Choroid plexus epithelial cell (primary cell): ENCODE data around the gene HMGN4.

ENCODE experiments used
- DNase-seq: peaks from one replicate; pipeline ENCODE4 v3.0.0-alpha.2; 2010; ENCODE audit warnings: low read depth
- H3K4me3 ChIP-seq: 2 replicates; pipeline ENCODE4 v1.5.1; 2011; ENCODE audit warnings: low read depth, mild to moderate bottlenecking, control low read depth, low read length, moderate library complexity
- TF ChIP-seq, protein P1 (sequence below): conservative IDR thresholded peaks from 2 replicates; pipeline ENCODE4 v1.5.1; 2011; ENCODE audit warnings: low read depth, mild to moderate bottlenecking, control low read depth, inconsistent platforms, low read length, moderate library complexity

HMGN4 gene

DNA sequence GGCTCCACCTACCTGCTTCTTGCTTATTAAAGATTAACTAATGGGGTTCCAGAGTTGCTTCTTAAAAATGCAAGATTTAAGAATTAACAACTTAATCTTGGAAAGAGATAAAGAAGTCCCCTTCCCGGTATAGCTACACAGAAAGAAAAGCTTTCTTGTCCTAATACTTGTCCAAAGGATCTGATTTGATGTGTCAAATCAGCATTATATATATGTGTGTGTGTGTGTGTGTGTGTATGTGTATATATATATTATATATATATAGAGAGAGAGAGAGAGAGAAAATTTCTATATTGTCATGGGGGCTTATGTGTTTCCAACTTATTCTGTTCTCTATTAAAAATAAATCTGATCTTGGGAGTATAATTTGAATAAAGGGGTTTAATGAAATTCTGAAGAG lies 4.6 kb upstream of the HMGN4 start:
- H3K4me3 ChIP-seq = peak overlapping the region; percentile 74
- TF ChIP-seq, protein P1, sequence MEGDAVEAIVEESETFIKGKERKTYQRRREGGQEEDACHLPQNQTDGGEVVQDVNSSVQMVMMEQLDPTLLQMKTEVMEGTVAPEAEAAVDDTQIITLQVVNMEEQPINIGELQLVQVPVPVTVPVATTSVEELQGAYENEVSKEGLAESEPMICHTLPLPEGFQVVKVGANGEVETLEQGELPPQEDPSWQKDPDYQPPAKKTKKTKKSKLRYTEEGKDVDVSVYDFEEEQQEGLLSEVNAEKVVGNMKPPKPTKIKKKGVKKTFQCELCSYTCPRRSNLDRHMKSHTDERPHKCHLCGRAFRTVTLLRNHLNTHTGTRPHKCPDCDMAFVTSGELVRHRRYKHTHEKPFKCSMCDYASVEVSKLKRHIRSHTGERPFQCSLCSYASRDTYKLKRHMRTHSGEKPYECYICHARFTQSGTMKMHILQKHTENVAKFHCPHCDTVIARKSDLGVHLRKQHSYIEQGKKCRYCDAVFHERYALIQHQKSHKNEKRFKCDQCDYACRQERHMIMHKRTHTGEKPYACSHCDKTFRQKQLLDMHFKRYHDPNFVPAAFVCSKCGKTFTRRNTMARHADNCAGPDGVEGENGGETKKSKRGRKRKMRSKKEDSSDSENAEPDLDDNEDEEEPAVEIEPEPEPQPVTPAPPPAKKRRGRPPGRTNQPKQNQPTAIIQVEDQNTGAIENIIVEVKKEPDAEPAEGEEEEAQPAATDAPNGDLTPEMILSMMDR = no peak
- DNase-seq = no peak

DNA sequence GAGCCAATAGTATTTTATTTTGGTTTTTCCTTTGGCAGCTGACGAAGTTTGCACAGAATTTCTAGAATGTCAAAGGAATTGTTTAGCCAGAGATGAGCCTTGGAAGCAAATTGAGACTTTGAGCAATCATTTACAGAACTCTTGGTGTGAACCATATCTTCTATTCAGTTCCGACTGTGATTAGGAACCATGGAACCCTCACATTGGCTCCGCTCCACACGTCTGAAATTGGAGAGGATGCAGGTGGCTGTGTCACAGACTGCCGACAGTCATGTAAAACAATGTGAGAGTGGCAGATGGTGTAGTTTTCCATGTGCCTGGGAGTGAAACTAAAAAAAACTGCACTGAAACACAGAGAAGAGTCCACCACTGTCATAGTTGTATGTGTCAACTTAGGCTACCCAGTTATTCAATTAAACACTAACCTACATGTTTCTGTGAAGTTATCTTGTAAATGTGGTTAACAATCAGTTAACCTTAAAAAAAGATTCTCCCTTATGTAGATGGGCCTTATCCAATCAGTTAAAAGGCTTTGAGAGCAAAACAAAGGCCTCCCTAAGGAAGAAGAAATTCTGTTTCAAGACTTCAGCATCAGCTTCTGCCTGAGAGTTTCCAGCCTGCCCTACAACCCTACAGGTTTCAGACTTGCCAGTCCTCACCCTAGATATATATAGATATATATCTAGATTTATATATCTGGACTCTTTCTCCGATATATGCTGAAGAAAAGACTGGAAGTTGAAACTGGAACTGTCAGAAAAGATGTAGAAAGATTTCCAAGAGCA lies 3.3 kb upstream of the HMGN4 start:
- no peak for DNase-seq
- TF ChIP-seq, protein P1 = no peak
- no peak overlapping the region for H3K4me3 ChIP-seq

DNA sequence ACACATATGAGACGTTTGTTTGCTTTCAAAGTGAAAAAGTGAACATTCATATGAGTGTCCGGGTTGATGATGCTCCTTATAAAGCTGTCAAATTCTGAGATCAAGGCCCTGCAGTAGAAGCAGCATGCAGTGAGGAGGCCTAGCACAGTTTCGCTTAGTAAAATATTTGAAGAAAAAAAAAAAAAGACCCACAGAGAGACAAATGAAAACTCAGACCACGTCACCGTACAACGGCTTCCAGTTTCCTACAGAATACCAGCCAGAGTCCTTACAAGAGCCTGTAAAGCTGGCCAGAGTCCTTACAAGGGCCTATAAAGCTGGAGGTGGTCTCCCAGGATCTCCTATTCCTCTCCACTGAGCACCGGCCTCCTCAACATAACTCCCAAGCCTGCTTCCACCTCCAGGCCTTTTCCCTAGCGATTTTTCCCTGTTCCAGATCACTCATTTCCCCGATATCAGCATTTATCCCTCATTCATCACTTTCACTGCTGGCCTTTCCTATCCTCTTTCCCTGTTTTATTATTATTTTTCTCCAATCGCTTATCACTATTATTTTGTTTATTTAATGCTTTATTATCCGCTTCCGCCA lies 1.5 kb upstream of the HMGN4 start:
- peak; percentile 84 for DNase-seq
- TF ChIP-seq, protein P1 = no peak
- peak overlapping the region; percentile 83 for H3K4me3 ChIP-seq

DNA sequence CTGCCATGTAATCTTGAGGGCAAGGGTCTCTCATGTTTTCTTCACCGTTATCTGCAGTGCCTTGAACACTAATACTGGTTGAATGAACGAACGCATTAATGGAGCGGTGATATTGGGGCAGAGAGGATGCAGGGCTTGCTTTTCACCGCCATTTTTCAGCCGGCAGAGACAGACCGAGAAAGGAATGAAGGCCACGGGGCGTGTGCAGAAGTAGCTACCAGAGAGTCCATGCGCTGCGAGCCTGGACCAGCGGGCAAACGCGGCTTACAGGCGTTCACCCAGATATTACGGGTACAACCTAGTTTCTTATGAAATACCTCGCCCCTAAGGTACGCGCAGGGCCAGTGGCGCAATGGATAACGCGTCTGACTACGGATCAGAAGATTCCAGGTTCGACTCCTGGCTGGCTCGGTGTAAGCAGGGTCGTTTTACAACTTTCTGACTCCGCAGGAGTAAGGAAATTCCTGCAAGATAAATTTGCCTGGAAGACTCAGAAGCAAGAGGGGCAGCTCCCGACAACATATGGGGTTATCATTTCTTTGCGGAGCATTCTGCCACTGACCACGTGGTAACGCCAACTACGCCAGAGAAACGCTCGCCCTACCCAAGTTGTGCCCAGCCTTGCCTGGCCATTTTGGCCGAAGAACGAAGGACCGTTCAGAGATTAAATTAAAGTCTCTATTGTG lies 863 bp upstream of the HMGN4 start:
- TF ChIP-seq, protein P1 = no peak
- peak; percentile 95 for DNase-seq
- peak overlapping the region; percentile 83 for H3K4me3 ChIP-seq

DNA sequence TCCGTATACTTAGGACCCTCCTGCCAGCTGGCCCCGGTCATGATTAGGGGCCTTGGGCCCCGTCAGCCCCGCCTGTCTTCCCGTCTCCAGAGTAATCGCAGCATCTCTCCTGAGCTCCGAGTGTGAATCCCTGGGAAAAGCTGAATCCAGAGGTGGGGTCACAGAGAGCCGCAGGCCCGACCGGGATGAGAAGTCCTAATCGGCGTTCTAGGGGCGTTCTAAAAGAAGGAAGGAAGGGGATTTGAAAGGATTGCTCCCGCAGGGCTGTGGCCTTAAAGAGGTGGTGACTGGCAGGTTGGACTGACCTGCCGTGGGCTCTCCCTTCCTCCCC lies 371 bp downstream of the HMGN4 start:
- TF ChIP-seq, protein P1 = no peak
- DNase-seq = no peak
- peak overlapping the region; percentile 83 for H3K4me3 ChIP-seq

DNA sequence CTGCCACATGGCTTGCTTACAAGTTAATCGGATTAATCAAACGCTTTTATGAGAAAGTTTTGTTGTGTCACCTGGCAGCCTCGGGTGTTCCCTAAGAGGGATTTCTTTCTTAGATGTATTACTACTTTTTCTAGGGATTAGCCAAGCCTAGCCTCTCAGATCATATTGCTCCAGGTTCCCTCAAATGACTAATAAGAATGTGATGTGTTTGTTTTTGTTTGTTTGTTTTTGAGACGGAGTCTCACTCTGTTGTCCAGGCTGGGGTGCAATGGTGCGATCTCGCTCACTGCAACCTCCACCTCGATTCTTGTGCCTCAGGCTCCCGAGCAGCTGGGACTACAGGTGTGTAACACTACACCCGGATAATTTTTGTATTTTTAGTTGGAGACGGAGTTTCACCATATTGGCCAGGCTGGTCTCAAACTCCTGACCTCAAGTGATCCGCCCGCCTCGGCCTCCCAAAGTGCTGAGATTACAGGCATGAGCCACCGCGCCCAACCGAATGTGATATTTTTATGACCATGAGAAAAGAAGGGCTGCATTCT lies 977 bp downstream of the HMGN4 start:
- H3K4me3 ChIP-seq = peak overlapping the region; percentile 83
- DNase-seq = peak; percentile 18

More for the DNA sequence above, 977 bp downstream of the HMGN4 start:
- TF ChIP-seq, protein P1 = no peak
